ENCODE measurements around the gene SLC35D2. TPM values are rescaled to one million over a fixed set of nuclear protein-coding genes. Genes with fewer than 3 reads are reported as not detected.

The SLC35D2 gene
- 12.7 TPM for polyA plus RNA-seq (2013, experiment 1 of 2)
- polyA plus RNA-seq (2013, experiment 2 of 2) = 13.6 TPM

DNA sequence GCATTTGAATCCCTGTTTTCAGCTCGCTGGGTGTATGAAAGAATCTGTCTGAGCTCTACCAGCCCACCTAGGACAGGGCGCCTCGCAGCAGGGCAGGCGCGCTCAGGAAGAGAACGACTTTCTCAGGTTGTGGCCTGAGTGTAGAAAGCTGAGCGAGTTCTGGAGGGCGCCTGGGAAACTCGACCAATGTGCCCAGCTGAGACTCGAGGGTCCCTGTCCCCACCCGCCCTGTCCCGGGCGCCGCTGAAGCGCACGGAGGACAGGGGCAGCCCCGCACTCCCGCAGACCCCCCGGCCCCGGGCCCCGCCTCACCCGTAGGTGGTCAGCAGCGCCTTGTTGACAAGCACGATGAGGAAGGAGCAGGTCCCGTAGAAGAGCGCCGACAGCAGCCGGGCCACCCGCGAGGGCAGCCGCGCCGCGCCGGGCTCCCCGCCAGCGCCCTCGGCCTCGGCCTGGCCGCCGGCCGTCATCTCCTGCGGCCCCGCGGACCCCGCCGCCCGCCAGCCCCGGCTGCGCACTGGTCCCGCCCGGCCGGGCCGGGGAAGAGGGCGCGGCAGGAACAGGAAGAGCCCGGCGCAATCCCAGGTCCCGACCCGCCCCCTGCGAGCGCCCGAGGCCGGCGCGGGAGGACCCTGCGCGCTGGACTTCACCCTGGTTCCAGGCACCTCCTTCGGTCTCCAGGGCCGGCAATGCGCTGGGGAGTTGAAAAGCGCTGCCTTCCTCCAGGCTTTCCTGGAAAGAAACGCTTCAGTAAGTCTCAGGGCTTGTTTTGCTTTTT is at the start of gene SLC35D2:
Gene SLC35D2, minus strand, starts transcription at position 547 of the 778 bp plus-strand sequence. Its CDS starts 77 bp downstream, at position 470.
- peaks cover 2% of the 10 kb centered on the region for H3K4me1 ChIP-seq (ENCODE audit: control insufficient read depth, low read depth, low read length)
- no peak within 1 kb of the TSS for H2BK5ac ChIP-seq (ENCODE audit: low read length)
- H2BK15ac ChIP-seq (replicated peaks; ENCODE audit: low read depth) = no peak within 1 kb of the TSS
- no peaks in the 10 kb centered on the region for H3K79me1 ChIP-seq (ENCODE audit: low read length)
- H2BK120ac ChIP-seq (ENCODE audit: low read depth, low read length) = no peak within 1 kb of the TSS
- no peak within 1 kb of the TSS for H3K4ac ChIP-seq (ENCODE audit: low read depth, low read length)
- H3K79me2 ChIP-seq (ENCODE audit: control insufficient read depth, insufficient read depth, low read length) = no peaks in the 10 kb centered on the region
- peak within 1 kb of the TSS; percentile 88 for H3K18ac ChIP-seq (ENCODE audit: low read length)
- H2AK5ac ChIP-seq (ENCODE audit: low read length) = no peak within 1 kb of the TSS
- peak within 1 kb of the TSS; percentile 0 for H4K8ac ChIP-seq (ENCODE audit: low read depth, low read length)
- no peak within 1 kb of the TSS for H3K23ac ChIP-seq (ENCODE audit: low read length)
- H3K4me3 ChIP-seq (ENCODE audit: low read length) = peak within 1 kb of the TSS; percentile 53
- peaks cover 1% of the 10 kb centered on the region for H3K36me3 ChIP-seq (ENCODE audit: control insufficient read depth, insufficient read depth, low read length)
- peak within 1 kb of the TSS; percentile 76 for H3K9ac ChIP-seq (ENCODE audit: low read length)
- H4K5ac ChIP-seq (ENCODE audit: low read length) = no peak within 1 kb of the TSS
- peak within 1 kb of the TSS; percentile 41 for H3K27ac ChIP-seq (ENCODE audit: low read depth, low read length)
- peak; percentile 78 for DNase-seq
- H3K56ac ChIP-seq (ENCODE audit: low read length) = peak within 1 kb of the TSS; percentile 87
- no CpG with 5 or more reads among the region's 73 CpGs for WGBS (ENCODE audit: extremely low coverage, insufficient coverage, low lambda C conversion rate)
- H3K27me3 ChIP-seq (ENCODE audit: insufficient read depth, low read length, poor library complexity) = no peaks in the 10 kb centered on the region
- peak within 1 kb of the TSS; percentile 89 for H3K4me2 ChIP-seq (ENCODE audit: low read length)

DNA sequence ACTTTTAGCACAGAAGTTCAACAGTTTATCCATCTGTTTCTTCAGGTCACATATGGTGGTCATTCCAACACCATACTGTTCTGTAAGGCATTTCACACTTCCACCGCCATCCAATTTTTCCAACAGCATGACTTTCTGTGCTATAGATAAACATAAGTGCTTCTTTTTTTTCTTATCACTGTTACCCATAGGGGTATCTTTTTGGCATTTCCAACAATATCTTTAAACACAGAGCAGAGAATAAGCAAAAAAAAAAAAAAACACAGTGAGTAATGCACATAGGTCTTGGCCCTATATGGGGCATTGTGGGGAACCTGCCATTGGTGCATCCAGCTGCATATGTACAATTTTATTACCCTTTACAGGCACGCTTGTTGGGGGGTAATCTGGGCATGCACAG is 46.9 kb upstream of the SLC35D2 start:
- Histone ChIP-seq H3K18ac (ENCODE audit: low read length) (no peak overlapping the region), H3K27me3 (ENCODE audit: insufficient read depth, low read length, poor library complexity) (no peaks in the 10 kb centered on the region), H3K9ac (ENCODE audit: low read length) (no peak overlapping the region), H3K79me1 (ENCODE audit: low read length) (no peaks in the 10 kb centered on the region), H4K8ac (ENCODE audit: low read depth, low read length) (no peak overlapping the region), H3K79me2 (ENCODE audit: control insufficient read depth, insufficient read depth, low read length) (no peaks in the 10 kb centered on the region), H4K5ac (ENCODE audit: low read length) (no peak overlapping the region), H2AK5ac (ENCODE audit: low read length) (no peak overlapping the region), H3K23ac (ENCODE audit: low read length) (no peak overlapping the region), H2BK5ac (ENCODE audit: low read length) (no peak overlapping the region), H3K27ac (ENCODE audit: low read depth, low read length) (no peak overlapping the region), H3K4me3 (ENCODE audit: low read length) (no peak overlapping the region), H3K4me2 (ENCODE audit: low read length) (no peak overlapping the region), H2BK15ac (replicated peaks; ENCODE audit: low read depth) (no peak overlapping the region), H3K4ac (ENCODE audit: low read depth, low read length) (no peak overlapping the region), H3K56ac (ENCODE audit: low read length) (no peak overlapping the region), H2BK120ac (ENCODE audit: low read depth, low read length) (no peak overlapping the region), H3K4me1 (ENCODE audit: control insufficient read depth, low read depth, low read length) (no peaks in the 10 kb centered on the region), H3K36me3 (ENCODE audit: control insufficient read depth, insufficient read depth, low read length) (no peaks in the 10 kb centered on the region)
- WGBS (ENCODE audit: extremely low coverage, insufficient coverage, low lambda C conversion rate) = no CpG with 5 or more reads among the region's 2 CpGs
- DNase-seq = no peak

DNA sequence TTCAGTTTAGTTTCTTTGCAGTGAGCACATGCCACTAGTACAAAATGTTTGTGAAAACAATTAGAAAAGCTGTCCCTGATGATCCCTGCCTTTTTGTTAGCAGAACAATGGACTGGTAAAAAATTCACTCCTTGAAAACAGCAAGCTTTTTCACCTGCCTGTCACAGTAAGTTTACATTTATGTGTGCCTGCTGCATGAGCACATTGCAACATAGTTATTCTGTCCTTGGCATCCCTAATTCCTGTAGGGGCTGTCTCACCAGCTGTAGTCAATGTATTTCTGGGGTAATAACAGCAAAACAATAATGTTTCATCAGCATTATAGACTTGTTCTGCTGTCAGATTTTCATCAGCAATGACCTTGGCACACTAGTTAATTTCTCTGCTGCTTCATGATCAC is 46.2 kb upstream of the SLC35D2 start:
- no peak overlapping the region for H3K23ac ChIP-seq (ENCODE audit: low read length)
- H3K27me3 ChIP-seq (ENCODE audit: insufficient read depth, low read length, poor library complexity) = no peaks in the 10 kb centered on the region
- H3K9ac ChIP-seq (ENCODE audit: low read length) = no peak overlapping the region

DNA sequence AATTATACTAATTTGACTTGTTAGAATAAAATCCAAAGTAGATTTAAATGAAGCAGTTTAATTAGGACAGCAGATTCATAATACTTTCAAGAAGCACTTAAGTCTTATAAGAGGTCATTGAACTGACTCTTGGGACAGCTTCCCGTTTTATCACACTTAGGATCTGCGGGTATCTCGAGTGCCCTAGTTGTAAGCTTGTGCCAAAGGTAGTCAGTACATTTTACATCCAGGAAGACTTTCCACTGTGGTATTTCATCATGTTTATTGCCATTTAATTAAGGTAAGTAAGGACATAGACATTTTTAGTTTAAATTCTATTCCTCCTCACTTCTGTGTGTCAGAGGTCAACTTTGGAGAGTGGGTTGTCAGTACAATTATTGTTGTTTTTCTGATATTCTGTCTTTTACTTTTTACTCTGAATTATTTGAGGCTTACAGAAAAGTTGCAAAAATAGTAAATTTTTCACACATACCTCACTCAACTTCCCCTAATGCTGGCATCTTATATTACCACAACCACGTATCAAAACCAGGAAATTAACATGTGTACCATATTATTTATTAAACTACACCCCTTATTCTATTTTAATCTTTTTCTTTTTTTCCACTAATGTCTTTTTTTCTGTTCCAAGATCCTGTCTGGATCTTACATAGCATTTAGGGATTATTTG is 42.1 kb upstream of the SLC35D2 start:
- Histone ChIP-seq H3K9ac (ENCODE audit: low read length) (no peak overlapping the region), H4K5ac (ENCODE audit: low read length) (no peak overlapping the region), H2BK120ac (ENCODE audit: low read depth, low read length) (no peak overlapping the region), H3K23ac (ENCODE audit: low read length) (no peak overlapping the region), H3K36me3 (ENCODE audit: control insufficient read depth, insufficient read depth, low read length) (no peaks in the 10 kb centered on the region), H3K79me1 (ENCODE audit: low read length) (no peaks in the 10 kb centered on the region), H2AK5ac (ENCODE audit: low read length) (no peak overlapping the region), H3K27ac (ENCODE audit: low read depth, low read length) (no peak overlapping the region), H3K18ac (ENCODE audit: low read length) (no peak overlapping the region), H3K4me1 (ENCODE audit: control insufficient read depth, low read depth, low read length) (peaks cover 3% of the 10 kb centered on the region), H4K8ac (ENCODE audit: low read depth, low read length) (no peak overlapping the region), H2BK15ac (replicated peaks; ENCODE audit: low read depth) (no peak overlapping the region), H3K4me3 (ENCODE audit: low read length) (no peak overlapping the region), H2BK5ac (ENCODE audit: low read length) (no peak overlapping the region), H3K56ac (ENCODE audit: low read length) (no peak overlapping the region), H3K4me2 (ENCODE audit: low read length) (no peak overlapping the region), H3K27me3 (ENCODE audit: insufficient read depth, low read length, poor library complexity) (no peaks in the 10 kb centered on the region), H3K79me2 (ENCODE audit: control insufficient read depth, insufficient read depth, low read length) (no peaks in the 10 kb centered on the region), H3K4ac (ENCODE audit: low read depth, low read length) (no peak overlapping the region)
- DNase-seq = no peak
- WGBS (ENCODE audit: extremely low coverage, insufficient coverage, low lambda C conversion rate) = 100% methylated on average over 1 of the region's 4 CpGs

More for the DNA sequence above, 46.2 kb upstream of the SLC35D2 start:
- Histone ChIP-seq H2BK5ac (ENCODE audit: low read length) (no peak overlapping the region), H2AK5ac (ENCODE audit: low read length) (no peak overlapping the region), H3K79me1 (ENCODE audit: low read length) (no peaks in the 10 kb centered on the region), H4K8ac (ENCODE audit: low read depth, low read length) (no peak overlapping the region), H3K79me2 (ENCODE audit: control insufficient read depth, insufficient read depth, low read length) (no peaks in the 10 kb centered on the region), H3K4me2 (ENCODE audit: low read length) (no peak overlapping the region), H3K4me1 (ENCODE audit: control insufficient read depth, low read depth, low read length) (no peaks in the 10 kb centered on the region), H2BK120ac (ENCODE audit: low read depth, low read length) (no peak overlapping the region), H3K36me3 (ENCODE audit: control insufficient read depth, insufficient read depth, low read length) (no peaks in the 10 kb centered on the region), H2BK15ac (replicated peaks; ENCODE audit: low read depth) (no peak overlapping the region), H3K18ac (ENCODE audit: low read length) (no peak overlapping the region), H3K56ac (ENCODE audit: low read length) (no peak overlapping the region), H4K5ac (ENCODE audit: low read length) (no peak overlapping the region), H3K27ac (ENCODE audit: low read depth, low read length) (no peak overlapping the region), H3K4ac (ENCODE audit: low read depth, low read length) (no peak overlapping the region), H3K4me3 (ENCODE audit: low read length) (no peak overlapping the region)
- no peak for DNase-seq

DNA sequence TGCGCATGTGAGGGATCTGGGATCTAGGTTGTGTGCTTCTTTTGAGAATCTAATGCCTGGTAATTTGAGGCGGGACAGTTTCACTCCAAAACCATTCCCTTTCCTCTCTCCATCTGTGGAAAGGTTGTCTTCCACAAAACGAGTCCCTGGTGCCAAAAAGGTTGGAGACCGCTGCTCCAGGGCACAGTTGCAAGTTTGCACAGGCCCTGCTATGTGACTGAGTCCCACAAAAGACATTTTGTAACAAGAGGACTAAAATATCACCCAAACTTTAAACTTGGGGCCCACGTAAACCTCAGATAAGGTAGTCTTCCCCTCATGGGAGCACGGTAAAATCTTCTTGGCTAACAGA is 40.5 kb upstream of the SLC35D2 start:
- WGBS (ENCODE audit: extremely low coverage, insufficient coverage, low lambda C conversion rate) = no CpG with 5 or more reads among the region's 6 CpGs
- no peak overlapping the region for H3K4me2 ChIP-seq (ENCODE audit: low read length)
- no peak overlapping the region for H3K56ac ChIP-seq (ENCODE audit: low read length)
- H3K27me3 ChIP-seq (ENCODE audit: insufficient read depth, low read length, poor library complexity) = no peaks in the 10 kb centered on the region
- H3K9ac ChIP-seq (ENCODE audit: low read length) = no peak overlapping the region
- H2BK5ac ChIP-seq (ENCODE audit: low read length) = no peak overlapping the region
- H3K4me1 ChIP-seq (ENCODE audit: control insufficient read depth, low read depth, low read length) = peaks cover 3% of the 10 kb centered on the region
- H3K18ac ChIP-seq (ENCODE audit: low read length) = no peak overlapping the region
- no peak overlapping the region for H3K23ac ChIP-seq (ENCODE audit: low read length)
- no peak overlapping the region for H3K4me3 ChIP-seq (ENCODE audit: low read length)
- no peaks in the 10 kb centered on the region for H3K79me1 ChIP-seq (ENCODE audit: low read length)
- no peaks in the 10 kb centered on the region for H3K79me2 ChIP-seq (ENCODE audit: control insufficient read depth, insufficient read depth, low read length)
- H4K8ac ChIP-seq (ENCODE audit: low read depth, low read length) = no peak overlapping the region
- no peak overlapping the region for H3K27ac ChIP-seq (ENCODE audit: low read depth, low read length)
- no peak for DNase-seq
- H3K4ac ChIP-seq (ENCODE audit: low read depth, low read length) = no peak overlapping the region
- no peak overlapping the region for H2BK120ac ChIP-seq (ENCODE audit: low read depth, low read length)
- H3K36me3 ChIP-seq (ENCODE audit: control insufficient read depth, insufficient read depth, low read length) = no peaks in the 10 kb centered on the region
- no peak overlapping the region for H2AK5ac ChIP-seq (ENCODE audit: low read length)
- H4K5ac ChIP-seq (ENCODE audit: low read length) = no peak overlapping the region
- no peak overlapping the region for H2BK15ac ChIP-seq (replicated peaks; ENCODE audit: low read depth)

Measured in mesendoderm (in vitro differentiated cells).